ENCODE results near the gene CD300LF. TPM values are rescaled to one million over a fixed set of nuclear protein-coding genes. Genes with fewer than 3 reads are reported as not detected.

CD300LF gene
- total RNA-seq, 1 donor from 2014 or later = not detected

GRCh38 chr17:74729368-74729767, 16.6 kb upstream of the CD300LF start:
- no peak for TF ChIP-seq CTCF (conservative IDR thresholded peaks at IDR 0.05)
- no peaks in the 10 kb centered on the region for H3K4me1 Mint-ChIP-seq
- no peak overlapping the region for H3K4me3 Mint-ChIP-seq
- DNase-seq (ENCODE audit: low read depth, low spot score) = no peak
- no peak overlapping the region for H3K27ac Mint-ChIP-seq (ENCODE audit: unreplicated experiment)
- no peaks in the 10 kb centered on the region for H3K9me3 Mint-ChIP-seq
- H3K36me3 Mint-ChIP-seq (ENCODE audit: low read depth) = no peaks in the 10 kb centered on the region
- H3K27me3 Mint-ChIP-seq (ENCODE audit: low read depth) = peaks cover 4% of the 10 kb centered on the region

GRCh38 chr17:74728702-74729075, 16.0 kb upstream of the CD300LF start:
- TF ChIP-seq CTCF (conservative IDR thresholded peaks at IDR 0.05) = no peak
- Mint-ChIP-seq H3K27ac (ENCODE audit: unreplicated experiment) (no peak overlapping the region), H3K9me3 (no peaks in the 10 kb centered on the region), H3K27me3 (ENCODE audit: low read depth) (peaks cover 9% of the 10 kb centered on the region), H3K4me1 (no peaks in the 10 kb centered on the region), H3K4me3 (no peak overlapping the region), H3K36me3 (ENCODE audit: low read depth) (no peaks in the 10 kb centered on the region)
- no peak for DNase-seq (ENCODE audit: low read depth, low spot score)

GRCh38 chr17:74728033-74728701, 15.4 kb upstream of the CD300LF start:
- no peaks in the 10 kb centered on the region for H3K4me1 Mint-ChIP-seq
- peaks cover 9% of the 10 kb centered on the region for H3K27me3 Mint-ChIP-seq (ENCODE audit: low read depth)
- DNase-seq (ENCODE audit: low read depth, low spot score) = no peak
- H3K36me3 Mint-ChIP-seq (ENCODE audit: low read depth) = no peaks in the 10 kb centered on the region
- no peak overlapping the region for H3K4me3 Mint-ChIP-seq
- H3K27ac Mint-ChIP-seq (ENCODE audit: unreplicated experiment) = no peak overlapping the region
- TF ChIP-seq CTCF (conservative IDR thresholded peaks at IDR 0.05) = no peak
- H3K9me3 Mint-ChIP-seq = no peaks in the 10 kb centered on the region

GRCh38 chr17:74725111-74725510, 12.4 kb upstream of the CD300LF start:
- TF ChIP-seq CTCF (conservative IDR thresholded peaks at IDR 0.05) = no peak

GRCh38 chr17:74723891-74724290, 11.2 kb upstream of the CD300LF start:
- no peak for DNase-seq (ENCODE audit: low read depth, low spot score)
- Mint-ChIP-seq H3K27ac (ENCODE audit: unreplicated experiment) (no peak overlapping the region), H3K4me3 (no peak overlapping the region), H3K4me1 (peaks cover 6% of the 10 kb centered on the region), H3K9me3 (no peaks in the 10 kb centered on the region), H3K36me3 (ENCODE audit: low read depth) (no peaks in the 10 kb centered on the region), H3K27me3 (ENCODE audit: low read depth) (peaks cover 28% of the 10 kb centered on the region)
- no peak for TF ChIP-seq CTCF (conservative IDR thresholded peaks at IDR 0.05)

More at GRCh38 chr17:74725111-74725510, 12.4 kb upstream of the CD300LF start:
- H3K36me3 Mint-ChIP-seq (ENCODE audit: low read depth) = no peaks in the 10 kb centered on the region
- peaks cover 23% of the 10 kb centered on the region for H3K27me3 Mint-ChIP-seq (ENCODE audit: low read depth)
- H3K4me1 Mint-ChIP-seq = peaks cover 6% of the 10 kb centered on the region
- no peak overlapping the region for H3K4me3 Mint-ChIP-seq
- no peaks in the 10 kb centered on the region for H3K9me3 Mint-ChIP-seq
- H3K27ac Mint-ChIP-seq (ENCODE audit: unreplicated experiment) = no peak overlapping the region
- DNase-seq (ENCODE audit: low read depth, low spot score) = no peak

All from neural crest cell (in vitro differentiated cells).